Measurements from ENCODE around the gene TREML1. TPM values are rescaled to one million over a fixed set of nuclear protein-coding genes. Genes with fewer than 3 reads are reported as not detected.

Gene TREML1
- total and polyA plus RNA-seq, 2 of the 8 experiments (the other 6 are each of a cell fraction or from before 2014, with no cell fraction given): 0.08 TPM; not detected in 1

- TF ChIP-seq TBP (IDR thresholded peaks at IDR 0.05; ENCODE audit: low read depth, low read length) (no peak), POLR2AphosphoS5 (IDR thresholded peaks at IDR 0.05; ENCODE audit: low read depth, low read length) (no peak), EGR1 (IDR thresholded peaks at IDR 0.05; ENCODE audit: borderline replicate concordance, low read depth, low read length) (no peak), JUN (IDR thresholded peaks at IDR 0.05; ENCODE audit: low read depth, low read length) (no peak), SUZ12 (IDR thresholded peaks at IDR 0.05; ENCODE audit: low read length) (no peak), FOSL1 (IDR thresholded peaks at IDR 0.05; ENCODE audit: insufficient read depth, low read depth, low read length) (no peak), KDM5A (IDR thresholded peaks at IDR 0.05; ENCODE audit: low read length) (no peak), TEAD4 (IDR thresholded peaks at IDR 0.05; ENCODE audit: low read depth, low read length) (no peak), SIN3A (conservative IDR thresholded peaks at IDR 0.05 in 1 of 2, IDR thresholded peaks at IDR 0.05 in 1 of 2; ENCODE audit: low read depth in 1 of 2, low read length in 2 of 2) (no peak), CHD1 (IDR thresholded peaks at IDR 0.05; ENCODE audit: low read depth, low read length) (no peak), ASH2L (IDR thresholded peaks at IDR 0.05; ENCODE audit: low read length) (no peak), TAF1 (IDR thresholded peaks at IDR 0.05; ENCODE audit: low read depth, low read length) (no peak)
Measured at GRCh38 chr6:41200901-41201763, 47.0 kb upstream of the TREML1 start, which contains the start of gene TREML2 (continued).
